ENCODE results near the gene GRM5.

DNA sequence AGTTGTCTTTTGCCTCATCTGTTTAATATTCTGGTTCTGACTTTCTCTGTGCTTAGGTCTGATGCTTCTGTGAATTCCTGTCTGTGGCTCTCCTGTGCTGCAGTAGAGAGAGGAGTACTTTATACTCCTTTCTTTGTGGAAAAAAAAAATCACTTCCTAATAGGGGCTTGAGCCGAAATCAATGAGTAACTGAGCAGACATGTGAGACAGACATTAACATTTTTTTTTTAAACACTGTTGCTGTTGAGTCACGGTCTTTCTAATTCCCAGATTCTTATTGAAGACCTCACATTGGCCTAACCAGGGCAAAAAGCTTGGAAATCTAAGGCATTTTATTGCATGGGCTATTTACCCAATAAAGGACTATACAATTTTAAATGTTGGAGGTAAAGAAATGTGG, 86.1 kb downstream of the GRM5 start:
- TF ChIP-seq, protein P1, sequence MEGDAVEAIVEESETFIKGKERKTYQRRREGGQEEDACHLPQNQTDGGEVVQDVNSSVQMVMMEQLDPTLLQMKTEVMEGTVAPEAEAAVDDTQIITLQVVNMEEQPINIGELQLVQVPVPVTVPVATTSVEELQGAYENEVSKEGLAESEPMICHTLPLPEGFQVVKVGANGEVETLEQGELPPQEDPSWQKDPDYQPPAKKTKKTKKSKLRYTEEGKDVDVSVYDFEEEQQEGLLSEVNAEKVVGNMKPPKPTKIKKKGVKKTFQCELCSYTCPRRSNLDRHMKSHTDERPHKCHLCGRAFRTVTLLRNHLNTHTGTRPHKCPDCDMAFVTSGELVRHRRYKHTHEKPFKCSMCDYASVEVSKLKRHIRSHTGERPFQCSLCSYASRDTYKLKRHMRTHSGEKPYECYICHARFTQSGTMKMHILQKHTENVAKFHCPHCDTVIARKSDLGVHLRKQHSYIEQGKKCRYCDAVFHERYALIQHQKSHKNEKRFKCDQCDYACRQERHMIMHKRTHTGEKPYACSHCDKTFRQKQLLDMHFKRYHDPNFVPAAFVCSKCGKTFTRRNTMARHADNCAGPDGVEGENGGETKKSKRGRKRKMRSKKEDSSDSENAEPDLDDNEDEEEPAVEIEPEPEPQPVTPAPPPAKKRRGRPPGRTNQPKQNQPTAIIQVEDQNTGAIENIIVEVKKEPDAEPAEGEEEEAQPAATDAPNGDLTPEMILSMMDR (IDR thresholded peaks at IDR 0.05), result no peak
- TF ChIP-seq POLR2A (IDR thresholded peaks at IDR 0.05), result no peak

Data from thyroid gland (tissue), 4 donors.